HepG2 (cell line): ENCODE data around the gene STK10. TPM values are rescaled to one million over a fixed set of nuclear protein-coding genes. Genes with fewer than 3 reads are reported as not detected.

Source experiments
- ATAC-seq: fragments of 200-7000 bp; cut with Tn5 transposase; 3 replicates; pipeline ENCODE4 v1.9.1; 2020; ENCODE audit warnings: mild to moderate bottlenecking, moderate library complexity
- BruUV-seq: library from RNA; stranded (reverse); fragments of 400-500 nt; replicated peaks from 2 replicates; lab custom pipeline; 2021; lab: Mats Ljungman, UMichigan
- CTCF ChIA-PET: fragments of 300-600 bp; formaldehyde crosslinking; extraction: SDS; loops from one replicate; lab custom pipeline; 2021; ENCODE audit warnings: low total read pairs, inconsistent platforms, low intra/inter-chr PET ratio; lab: Yijun Ruan, JAX
- POLR2A ChIA-PET: fragments of 350-600 bp; sonication (Branson Sonifier 250); formaldehyde crosslinking; loops from one replicate; lab custom pipeline; 2020; ENCODE audit warnings: antibody characterized with exemption, inconsistent platforms; lab: Yijun Ruan, JAX
- DNase-seq: peaks from one replicate; pipeline ENCODE4 v3.0.0-alpha.2; 2015; ENCODE audit warnings: low spot score
- FAIRE-seq: peaks from 3 replicates; lab custom pipeline; 2011; peaks lifted over from hg19 to GRCh38; lab: Jason Lieb, UNC
- H2AFZ ChIP-seq: one replicate; pipeline ENCODE4 v1.6.1; 2011; ENCODE audit warnings: low read length, inconsistent platforms
- H3K27ac ChIP-seq: fragments of 300-600 bp; 3 replicates; pipeline ENCODE4 v1.8.0; 2011; ENCODE audit warnings: mixed run types, mild to moderate bottlenecking, mixed read lengths, low read length, inconsistent platforms; ENCODE audit not compliant: insufficient read depth; ENCODE audit errors: extremely low read length
- H3K27me3 ChIP-seq, 2 experiments: fragments of 200-600 bp in 1 of 2; 2 replicates in 1 of 2; 3 replicates in 1 of 2; pipeline versions ENCODE4 v1.6.0 to v1.8.0; 2011; ENCODE audit warnings: low read length in 2 of 2, mild to moderate bottlenecking in 2 of 2, moderate library complexity in 2 of 2, inconsistent platforms in 1 of 2; ENCODE audit not compliant: insufficient read depth in 2 of 2, control insufficient read depth in 1 of 2
- H3K36me3 ChIP-seq, 2 experiments: fragments of 200-600 bp in 1 of 2; replicated peaks in 1 of 2; 2 replicates in 1 of 2; 3 replicates in 1 of 2; pipeline versions ENCODE4 v1.5.1 to v1.8.0; 2011; ENCODE audit warnings: low read length in 2 of 2, inconsistent platforms in 1 of 2; ENCODE audit not compliant: insufficient read depth in 2 of 2, control insufficient read depth in 1 of 2
- H3K4me1 ChIP-seq: 2 replicates; pipeline ENCODE4 v1.5.1; 2012; ENCODE audit warnings: low read length, inconsistent platforms; ENCODE audit not compliant: insufficient read depth
- H3K4me2 ChIP-seq: 2 replicates; pipeline ENCODE4 v1.6.0; 2011; ENCODE audit warnings: low read depth, low read length, inconsistent platforms
- H3K4me3 ChIP-seq, 3 experiments: fragments of 200-600 bp in 1 of 3; sonication (generic), shearing (Covaris generic) in 1 of 3; replicated peaks in 1 of 3; 2 replicates each; pipeline ENCODE4 v1.5.1; 2011 to 2016; ENCODE audit warnings: low read length in 3 of 3, inconsistent platforms in 2 of 3, low read depth in 2 of 3, mild to moderate bottlenecking in 2 of 3, control low read depth in 1 of 3, mixed read lengths in 1 of 3; ENCODE audit not compliant: insufficient read depth in 1 of 3
- H3K79me2 ChIP-seq: one replicate; pipeline ENCODE4 v1.6.1; 2011; ENCODE audit warnings: low read length, inconsistent platforms; ENCODE audit not compliant: insufficient read depth
- H3K9ac ChIP-seq: 2 replicates; pipeline ENCODE4 v1.6.0; 2011; ENCODE audit warnings: mild to moderate bottlenecking, low read depth, low read length, inconsistent platforms; ENCODE audit not compliant: insufficient read depth
- H3K9me3 ChIP-seq: 2 replicates; pipeline ENCODE4 v1.5.1; 2012; ENCODE audit warnings: mild to moderate bottlenecking, low read length
- H4K20me1 ChIP-seq: 2 replicates; pipeline ENCODE4 v1.6.0; 2011; ENCODE audit warnings: inconsistent platforms, mild to moderate bottlenecking, low read length, moderate library complexity; ENCODE audit not compliant: insufficient read depth
- ATAD3A ChIP-seq: sonication (generic); formaldehyde crosslinking; IDR thresholded peaks from 2 replicates; pipeline ENCODE4 v1.4.0; 2020; ENCODE audit warnings: missing genetic modification reagents
- EEA1 ChIP-seq: sonication (generic); formaldehyde crosslinking; IDR thresholded peaks from 2 replicates; pipeline ENCODE4 v1.5.1; 2020; ENCODE audit warnings: mild to moderate bottlenecking, missing genetic modification reagents, borderline replicate concordance
- EP300 ChIP-seq, 3 experiments: sonication (generic) in 1 of 3; formaldehyde crosslinking in 1 of 3; IDR thresholded peaks; 2 replicates each; pipeline versions ENCODE4 v1.5.1 to v1.6.1; 2011 to 2020; ENCODE audit warnings: low read depth in 2 of 3, low read length in 2 of 3, borderline replicate concordance in 1 of 3, improper control_type of control experiment in 1 of 3, mild to moderate bottlenecking in 1 of 3, missing genetic modification reagents in 1 of 3, moderate library complexity in 1 of 3
- MTF2 ChIP-seq: sonication (generic); formaldehyde crosslinking; IDR thresholded peaks from 2 replicates; pipeline ENCODE4 v1.5.0; 2020; ENCODE audit warnings: missing genetic modification reagents, borderline replicate concordance
- PCBP2 ChIP-seq: fragments of 200-400 bp; formaldehyde crosslinking; optimal IDR thresholded peaks from 2 replicates; pipeline ENCODE3; 2018; ENCODE audit warnings: low read length, low read depth; ENCODE audit not compliant: poor library complexity, severe bottlenecking
- SKI ChIP-seq: fragments of 450-650 bp; IDR thresholded peaks from one replicate; pipeline ENCODE4 v1.6.1; 2018; ENCODE audit warnings: mild to moderate bottlenecking; ENCODE audit not compliant: partially characterized antibody
- SMARCE1 ChIP-seq: fragments of 450-650 bp; IDR thresholded peaks from 2 replicates; pipeline ENCODE4 v1.6.1; 2017; ENCODE audit warnings: borderline replicate concordance
- ZBTB8A ChIP-seq: sonication (generic); formaldehyde crosslinking; IDR thresholded peaks from 2 replicates; pipeline ENCODE4 v1.4.0; 2020; ENCODE audit warnings: mild to moderate bottlenecking, low read depth, missing genetic modification reagents, borderline replicate concordance
- ZNF101 ChIP-seq: sonication (generic); formaldehyde crosslinking; IDR thresholded peaks from 2 replicates; pipeline ENCODE4 v1.4.0; 2020; ENCODE audit warnings: mild to moderate bottlenecking, low read depth, missing genetic modification reagents, borderline replicate concordance
- ZNF616 ChIP-seq: sonication (generic); formaldehyde crosslinking; IDR thresholded peaks from 2 replicates; pipeline ENCODE4 v1.5.0; 2020; ENCODE audit warnings: low read depth, mild to moderate bottlenecking, missing genetic modification reagents
- ZNF83 ChIP-seq: sonication (generic); formaldehyde crosslinking; IDR thresholded peaks from 2 replicates; pipeline ENCODE4 v1.4.0; 2020; ENCODE audit warnings: missing genetic modification reagents, mild to moderate bottlenecking, borderline replicate concordance
- WGBS: methylation state at CpG from one replicate; pipeline ENCODE4 v1.1.6; 2017; ENCODE audit warnings: low lambda C conversion rate; 5-methylcytosine and 5-hydroxymethylcytosine counted together
- in situ Hi-C: cut with HindIII; loops from 2 replicates; pipeline ENCODE4 v1.10.0; 2017; ENCODE audit warnings: low pct_unique_long_range_greater_than_20kb; ENCODE audit not compliant: extremely low pct_ligation_motif_present
- intact Hi-C: fragments of 100-400 bp; cut with micrococcal nuclease; formaldehyde crosslinking; loops from one replicate; pipeline ENCODE4 v1.10.0; 2022; ENCODE audit not compliant: unreplicated experiment
- polyA plus RNA-seq, 8 experiments: library from polyadenylated mRNA; depleted of rRNA in 3 of 8; stranded (reverse) in 7 of 8; unstranded in 1 of 8; fragments of >200 nt; fragmentation: Illumina TruSeq in 4 of 8; extraction: Trizol in 4 of 8; gene quantifications; 2 replicates each; pipeline versions ENCODE4 v1.2.1 to v1.2.3, GENCODE V29; 2011 to 2016; ENCODE audit warnings: low read depth in 4 of 8, missing spikeins in 1 of 8, mixed read lengths in 1 of 8; ENCODE audit not compliant: insufficient read depth in 1 of 8
- total RNA-seq, 5 experiments: library from RNA; depleted of rRNA; stranded (reverse); fragments of >200 nt; fragmentation: Illumina TruSeq; extraction: Trizol; gene quantifications; 2 replicates each; pipeline ENCODE4 v1.2.3, GENCODE V29; 2016; ENCODE audit warnings: low read depth in 1 of 5
- TF ChIP-seq, protein P1 (sequence below): sonication (generic); formaldehyde crosslinking; conservative IDR thresholded peaks from 2 replicates; pipeline ENCODE4 v1.5.0; 2020; ENCODE audit warnings: missing genetic modification reagents
- TF ChIP-seq, protein P2 (sequence below): sonication (generic); formaldehyde crosslinking; IDR thresholded peaks from 2 replicates; pipeline ENCODE4 v1.5.0; 2020; ENCODE audit warnings: mild to moderate bottlenecking, missing genetic modification reagents
- TF ChIP-seq, protein P3 (sequence below): sonication (generic); formaldehyde crosslinking; IDR thresholded peaks from 2 replicates; pipeline ENCODE4 v1.9.0; 2022; ENCODE audit warnings: low read depth, missing genetic modification reagents
- TF ChIP-seq, protein P4 (sequence below): IDR thresholded peaks from 2 replicates; pipeline ENCODE4 v1.6.1; 2016; ENCODE audit warnings: mild to moderate bottlenecking, missing biosample characterization, missing genetic modification reagents
- TF ChIP-seq, protein P5 (sequence below): IDR thresholded peaks from 2 replicates; pipeline ENCODE4 v1.6.1; 2016; ENCODE audit warnings: mild to moderate bottlenecking

The STK10 gene
- total and polyA plus RNA-seq, 2 of the 13 experiments (the other 11 are each of a cell fraction or from before 2014, with no cell fraction given): 7.0 to 7.2 TPM

DNA sequence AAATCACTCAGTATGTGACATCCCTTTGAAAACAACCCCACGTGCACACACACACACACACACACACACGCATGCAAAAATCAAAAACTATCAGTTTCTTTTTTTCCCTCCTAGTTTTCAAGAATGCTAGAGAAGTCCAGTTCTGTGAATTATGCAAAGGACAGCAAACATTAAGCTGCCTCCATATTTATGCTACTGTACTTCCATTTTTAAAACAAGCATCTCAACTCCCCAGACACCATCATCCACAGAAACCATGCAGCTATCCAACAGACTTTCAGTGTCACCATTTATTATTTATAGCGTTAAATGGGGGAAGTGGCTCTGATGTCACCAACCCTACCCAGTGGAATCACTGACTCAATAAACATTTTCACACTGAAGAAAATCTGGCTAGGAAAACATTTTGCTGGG is 183.2 kb downstream of the STK10 start:
- no peak overlapping the region for H2AFZ ChIP-seq
- DNase-seq (no peak), FAIRE-seq (no peak), ATAC-seq (no peak)
- CTCF ChIA-PET: no interaction called here
- 25% methylated on average over 3 of the region's 3 CpGs for WGBS
- intact Hi-C loops (no loop called here), in situ Hi-C loops (no loop called here)
- peak overlapping the region; percentile 97 for H3K9ac ChIP-seq
- H3K4me1 ChIP-seq: peaks cover 42% of the 10 kb centered on the region
- H3K79me2 ChIP-seq: peaks cover 65% of the 10 kb centered on the region
- POLR2A ChIA-PET: interaction anchor here (1.2 kb wide), 1 partner anchor 9 kb away, joined by 4 read pairs; no protein-coding TSS in a partner anchor
- H3K27ac ChIP-seq: peak overlapping the region; percentile 98
- peak overlapping the region; percentile 78 to 99 (median 93); a peak in 5 of 6 replicates for H3K4me3 ChIP-seq
- no peaks in the 10 kb centered on the region for H3K9me3 ChIP-seq
- peaks cover 0 to 4% of the 10 kb centered on the region in 2 experiments; a peak in 1 of 5 replicates for H3K27me3 ChIP-seq
- BruUV-seq: no TSS peak
- H4K20me1 ChIP-seq: peaks cover 26% of the 10 kb centered on the region
- no peak for TF ChIP-seq SKI
- no peak for TF ChIP-seq EEA1
- TF ChIP-seq, protein P1, sequence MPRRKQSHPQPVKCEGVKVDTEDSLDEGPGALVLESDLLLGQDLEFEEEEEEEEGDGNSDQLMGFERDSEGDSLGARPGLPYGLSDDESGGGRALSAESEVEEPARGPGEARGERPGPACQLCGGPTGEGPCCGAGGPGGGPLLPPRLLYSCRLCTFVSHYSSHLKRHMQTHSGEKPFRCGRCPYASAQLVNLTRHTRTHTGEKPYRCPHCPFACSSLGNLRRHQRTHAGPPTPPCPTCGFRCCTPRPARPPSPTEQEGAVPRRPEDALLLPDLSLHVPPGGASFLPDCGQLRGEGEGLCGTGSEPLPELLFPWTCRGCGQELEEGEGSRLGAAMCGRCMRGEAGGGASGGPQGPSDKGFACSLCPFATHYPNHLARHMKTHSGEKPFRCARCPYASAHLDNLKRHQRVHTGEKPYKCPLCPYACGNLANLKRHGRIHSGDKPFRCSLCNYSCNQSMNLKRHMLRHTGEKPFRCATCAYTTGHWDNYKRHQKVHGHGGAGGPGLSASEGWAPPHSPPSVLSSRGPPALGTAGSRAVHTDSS (CRISPR knock-in tag): no peak
- TF ChIP-seq MTF2: no peak
- TF ChIP-seq, protein P2, sequence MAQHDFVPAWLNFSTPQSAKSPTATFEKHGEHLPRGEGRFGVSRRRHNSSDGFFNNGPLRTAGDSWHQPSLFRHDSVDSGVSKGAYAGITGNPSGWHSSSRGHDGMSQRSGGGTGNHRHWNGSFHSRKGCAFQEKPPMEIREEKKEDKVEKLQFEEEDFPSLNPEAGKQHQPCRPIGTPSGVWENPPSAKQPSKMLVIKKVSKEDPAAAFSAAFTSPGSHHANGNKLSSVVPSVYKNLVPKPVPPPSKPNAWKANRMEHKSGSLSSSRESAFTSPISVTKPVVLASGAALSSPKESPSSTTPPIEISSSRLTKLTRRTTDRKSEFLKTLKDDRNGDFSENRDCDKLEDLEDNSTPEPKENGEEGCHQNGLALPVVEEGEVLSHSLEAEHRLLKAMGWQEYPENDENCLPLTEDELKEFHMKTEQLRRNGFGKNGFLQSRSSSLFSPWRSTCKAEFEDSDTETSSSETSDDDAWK (CRISPR knock-in tag): no peak
- TF ChIP-seq SMARCE1: no peak
- TF ChIP-seq ZNF101 (CRISPR knock-in tag): no peak
- no peak for TF ChIP-seq ATAD3A (CRISPR knock-in tag)
- TF ChIP-seq EP300 (IDR thresholded peaks at IDR 0.05; ENCODE audit: low read depth in 2 of 2, low read length in 2 of 2): no peak
- no peak for TF ChIP-seq EP300 (CRISPR knock-in tag; IDR thresholded peaks at IDR 0.05; ENCODE audit: borderline replicate concordance)
- no peak for TF ChIP-seq PCBP2
- no peak for TF ChIP-seq ZNF83
- TF ChIP-seq, protein P3, sequence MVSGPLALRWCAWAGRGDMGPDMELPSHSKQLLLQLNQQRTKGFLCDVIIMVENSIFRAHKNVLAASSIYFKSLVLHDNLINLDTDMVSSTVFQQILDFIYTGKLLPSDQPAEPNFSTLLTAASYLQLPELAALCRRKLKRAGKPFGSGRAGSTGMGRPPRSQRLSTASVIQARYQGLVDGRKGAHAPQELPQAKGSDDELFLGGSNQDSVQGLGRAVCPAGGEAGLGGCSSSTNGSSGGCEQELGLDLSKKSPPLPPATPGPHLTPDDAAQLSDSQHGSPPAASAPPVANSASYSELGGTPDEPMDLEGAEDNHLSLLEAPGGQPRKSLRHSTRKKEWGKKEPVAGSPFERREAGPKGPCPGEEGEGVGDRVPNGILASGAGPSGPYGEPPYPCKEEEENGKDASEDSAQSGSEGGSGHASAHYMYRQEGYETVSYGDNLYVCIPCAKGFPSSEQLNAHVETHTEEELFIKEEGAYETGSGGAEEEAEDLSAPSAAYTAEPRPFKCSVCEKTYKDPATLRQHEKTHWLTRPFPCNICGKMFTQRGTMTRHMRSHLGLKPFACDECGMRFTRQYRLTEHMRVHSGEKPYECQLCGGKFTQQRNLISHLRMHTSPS (CRISPR knock-in tag): no peak
- TF ChIP-seq, protein P4, sequence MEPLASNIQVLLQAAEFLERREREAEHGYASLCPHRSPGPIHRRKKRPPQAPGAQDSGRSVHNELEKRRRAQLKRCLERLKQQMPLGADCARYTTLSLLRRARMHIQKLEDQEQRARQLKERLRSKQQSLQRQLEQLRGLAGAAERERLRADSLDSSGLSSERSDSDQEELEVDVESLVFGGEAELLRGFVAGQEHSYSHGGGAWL (CRISPR knock-in tag): no peak
- no peak for TF ChIP-seq ZBTB8A
- TF ChIP-seq ZNF616 (CRISPR knock-in tag): no peak
- TF ChIP-seq, protein P5, sequence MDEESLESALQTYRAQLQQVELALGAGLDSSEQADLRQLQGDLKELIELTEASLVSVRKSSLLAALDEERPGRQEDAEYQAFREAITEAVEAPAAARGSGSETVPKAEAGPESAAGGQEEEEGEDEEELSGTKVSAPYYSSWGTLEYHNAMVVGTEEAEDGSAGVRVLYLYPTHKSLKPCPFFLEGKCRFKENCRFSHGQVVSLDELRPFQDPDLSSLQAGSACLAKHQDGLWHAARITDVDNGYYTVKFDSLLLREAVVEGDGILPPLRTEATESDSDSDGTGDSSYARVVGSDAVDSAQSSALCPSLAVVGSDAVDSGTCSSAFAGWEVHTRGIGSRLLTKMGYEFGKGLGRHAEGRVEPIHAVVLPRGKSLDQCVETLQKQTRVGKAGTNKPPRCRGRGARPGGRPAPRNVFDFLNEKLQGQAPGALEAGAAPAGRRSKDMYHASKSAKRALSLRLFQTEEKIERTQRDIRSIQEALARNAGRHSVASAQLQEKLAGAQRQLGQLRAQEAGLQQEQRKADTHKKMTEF (CRISPR knock-in tag): no peak
- no peaks in the 10 kb centered on the region for H3K36me3 ChIP-seq
- H3K4me2 ChIP-seq: peak overlapping the region; percentile 90
